NCI-H128 (cell line): ENCODE data around the gene DMRTC1.
"Not testable (repeated sequence)": the region's sequence is repeated elsewhere in the genome, so short reads cannot be mapped to it uniquely, and the experiment has no call there.

Experiments used
- DNase-seq: peaks from one replicate; lab custom pipeline; 2025; ENCODE audit not compliant: unreplicated experiment; lab: John Stamatoyannopoulos, UW

The DMRTC1 gene

GRCh38 chrX:72943819-72944169 is at the start of gene DMRTC1:
Gene DMRTC1, minus strand, starts transcription at chrX:72943837. Its CDS starts 68,143 bp downstream, at chrX:72875694.
- not testable (repeated sequence) for DNase-seq

GRCh38 chrX:72980894-72981469 is 37.3 kb upstream of the DMRTC1 start:
- DNase-seq, result not testable (repeated sequence)

GRCh38 chrX:72974885-72975284 is 31.2 kb upstream of the DMRTC1 start:
- DNase-seq, result not testable (repeated sequence)

- not testable (repeated sequence) for DNase-seq
Measured at GRCh38 chrX:72971859-72972258, 28.2 kb upstream of the DMRTC1 start.

- not testable (repeated sequence) for DNase-seq
Measured at GRCh38 chrX:72959971-72960370, 16.3 kb upstream of the DMRTC1 start.

GRCh38 chrX:72943035-72943818 is 410 bp downstream of the DMRTC1 start:
- DNase-seq, result not testable (repeated sequence)

- DNase-seq, result not testable (repeated sequence)
Measured at GRCh38 chrX:72942272-72942671, 1.4 kb downstream of the DMRTC1 start.

- not testable (repeated sequence) for DNase-seq
Measured at GRCh38 chrX:72937906-72938305, 5.7 kb downstream of the DMRTC1 start, which contains the start of gene FAM236A. Gene FAM236A, plus strand, starts transcription at chrX:72938206. Its CDS starts 57 bp downstream, at chrX:72938263.

GRCh38 chrX:72936882-72937455 is 6.7 kb downstream of the DMRTC1 start:
- DNase-seq, result not testable (repeated sequence)

GRCh38 chrX:72936455-72936854 is 7.2 kb downstream of the DMRTC1 start:
- not testable (repeated sequence) for DNase-seq

- DNase-seq, result not testable (repeated sequence)
Measured at GRCh38 chrX:72932283-72932682, 11.4 kb downstream of the DMRTC1 start.

- DNase-seq, result not testable (repeated sequence)
Measured at GRCh38 chrX:72916096-72916495, 27.5 kb downstream of the DMRTC1 start.

- DNase-seq, result not testable (repeated sequence)
Measured at GRCh38 chrX:72912315-72912714, 31.3 kb downstream of the DMRTC1 start, which contains the start of gene FAM236C. Gene FAM236C, plus strand, starts transcription at chrX:72912615. Its CDS starts 100 bp downstream, at chrX:72912715.

GRCh38 chrX:72889740-72890139 is 53.9 kb downstream of the DMRTC1 start:
- DNase-seq, result not testable (repeated sequence)

GRCh38 chrX:72882898-72883297 is 60.7 kb downstream of the DMRTC1 start:
- DNase-seq, result not testable (repeated sequence)

- DNase-seq, result not testable (repeated sequence)
Measured at GRCh38 chrX:72837532-72837931, 106.1 kb downstream of the DMRTC1 start.

GRCh38 chrX:72830701-72831100 is 112.9 kb downstream of the DMRTC1 start:
- DNase-seq, result not testable (repeated sequence)
